Lung (tissue), 12 donors: ENCODE measurements around the gene SAP25. TPM values are rescaled to one million over a fixed set of nuclear protein-coding genes. Genes with fewer than 3 reads are reported as not detected.

ENCODE experiments used
- ATAC-seq: fragments of 200-7000 bp; cut with Tn5 transposase; one replicate; pipeline ENCODE4 v1.9.1; 2020; ENCODE audit warnings: moderate number of reproducible peaks; ENCODE audit not compliant: insufficient read depth, low FRiP score
- DNase-seq, 3 donors: peaks; one replicate each; pipeline ENCODE4 v3.0.0-alpha.2; 2013 to 2017
- H3K27ac ChIP-seq, 2 donors: one replicate each; pipeline ENCODE4 v1.5.1; 2013; ENCODE audit warnings: mild to moderate bottlenecking in 2 of 2, moderate library complexity in 2 of 2, control low read depth in 1 of 2, inconsistent platforms in 1 of 2, low read depth in 1 of 2, low read length in 1 of 2
- H3K27me3 ChIP-seq, 3 donors: one replicate each; pipeline ENCODE4 v1.5.1; 2013; ENCODE audit warnings: low read length in 2 of 3; ENCODE audit not compliant: control insufficient read depth in 3 of 3, insufficient read depth in 3 of 3
- H3K36me3 ChIP-seq, 4 donors: one replicate each; pipeline ENCODE4 v1.5.1; 2013; ENCODE audit warnings: low read length in 4 of 4, mild to moderate bottlenecking in 1 of 4, moderate library complexity in 1 of 4; ENCODE audit not compliant: control insufficient read depth in 4 of 4, insufficient read depth in 4 of 4
- H3K4me1 ChIP-seq, 5 donors: one replicate each; pipeline ENCODE4 v1.5.1; 2013; ENCODE audit warnings: low read length in 5 of 5, mild to moderate bottlenecking in 2 of 5, moderate library complexity in 1 of 5; ENCODE audit not compliant: control insufficient read depth in 5 of 5, insufficient read depth in 5 of 5
- H3K4me3 ChIP-seq: one replicate; pipeline ENCODE4 v1.5.1; 2013; ENCODE audit warnings: mild to moderate bottlenecking, control low read depth, moderate library complexity
- H3K9ac ChIP-seq, 2 donors: one replicate each; pipeline ENCODE4 v1.5.1; 2013; ENCODE audit warnings: low read length in 2 of 2, control low read depth in 1 of 2; ENCODE audit not compliant: insufficient read depth in 1 of 2
- H3K9me3 ChIP-seq, 4 donors: one replicate each; pipeline ENCODE4 v1.5.1; 2013; ENCODE audit warnings: low read length in 3 of 4, mild to moderate bottlenecking in 1 of 4, moderate library complexity in 1 of 4; ENCODE audit not compliant: control insufficient read depth in 4 of 4, insufficient read depth in 3 of 4
- CTCF ChIP-seq: IDR thresholded peaks from 2 replicates; pipeline ENCODE4 v1.5.1; 2012; ENCODE audit warnings: mild to moderate bottlenecking; ENCODE audit errors: control extremely low read depth, extremely low read depth
- WGBS, 2 donors: extraction: QIAGEN DNeasy Blood & Tissue Kit; methylation state at CpG; one replicate each; pipeline ENCODE4 v1.1.7; 2013; 5-methylcytosine and 5-hydroxymethylcytosine counted together
- polyA plus RNA-seq, 2 donors: library from polyadenylated mRNA; stranded (reverse); fragments of 200-250 nt; gene quantifications; one replicate each; pipeline ENCODE4 v1.2.1, GENCODE V29; 2013
- total RNA-seq, 2 donors: library from RNA; depleted of rRNA in 1 of 2; stranded (reverse); fragments of >200 nt in 1 of 2; gene quantifications; one replicate each; pipeline ENCODE4 v1.2.1, GENCODE V29; 2014 to 2021
- donor health status: control.
- donor health status: control.
- donor health status: Bipolar disorder and iron deficiency.
- donor health status: healthy.
- donor health status: DM: yes; HTN: yes; CAD: no.

The SAP25 gene
- total and polyA plus RNA-seq, 4 donors: 1.9 to 9.9 (median 6.2) TPM

DNA sequence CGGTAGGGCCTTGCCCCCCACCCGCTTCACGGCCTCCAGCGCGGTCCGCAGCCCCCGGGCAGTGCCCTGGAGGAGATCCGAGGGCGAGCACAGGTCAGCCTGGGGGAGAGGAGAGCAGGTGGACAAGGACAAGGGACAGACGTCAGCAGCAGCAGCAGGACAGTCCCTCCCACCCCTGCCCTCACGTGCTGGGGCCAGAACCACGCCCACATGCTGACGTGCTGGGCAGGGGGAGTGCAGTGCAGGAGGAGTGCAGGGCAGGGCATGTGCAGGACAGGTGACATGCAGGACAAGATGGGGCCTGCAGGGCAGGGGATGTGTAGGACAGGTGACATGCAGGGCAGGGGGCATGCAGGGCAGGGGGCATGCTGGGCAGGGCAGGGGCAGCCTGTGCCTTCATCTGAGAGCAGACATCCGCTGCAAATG, 1.5 kb upstream of the SAP25 start:
- Histone ChIP-seq H3K4me3 (no peak overlapping the region), H3K9ac (no peak overlapping the region), H3K36me3 (peaks cover 12 to 75% (median 26%) of the 10 kb centered on the region in 4 donors), H3K9me3 (no peaks in the 10 kb centered on the region), H3K4me1 (peaks cover 0 to 9% (median 2%) of the 10 kb centered on the region in 5 donors), H3K27ac (no peak overlapping the region), H3K27me3 (no peaks in the 10 kb centered on the region)
- TF ChIP-seq CTCF: no peak
- 83 to 95% methylated on average over 14 of the region's 14 CpGs for WGBS, 2 donors
- DNase-seq (no peak), ATAC-seq (no peak)

DNA sequence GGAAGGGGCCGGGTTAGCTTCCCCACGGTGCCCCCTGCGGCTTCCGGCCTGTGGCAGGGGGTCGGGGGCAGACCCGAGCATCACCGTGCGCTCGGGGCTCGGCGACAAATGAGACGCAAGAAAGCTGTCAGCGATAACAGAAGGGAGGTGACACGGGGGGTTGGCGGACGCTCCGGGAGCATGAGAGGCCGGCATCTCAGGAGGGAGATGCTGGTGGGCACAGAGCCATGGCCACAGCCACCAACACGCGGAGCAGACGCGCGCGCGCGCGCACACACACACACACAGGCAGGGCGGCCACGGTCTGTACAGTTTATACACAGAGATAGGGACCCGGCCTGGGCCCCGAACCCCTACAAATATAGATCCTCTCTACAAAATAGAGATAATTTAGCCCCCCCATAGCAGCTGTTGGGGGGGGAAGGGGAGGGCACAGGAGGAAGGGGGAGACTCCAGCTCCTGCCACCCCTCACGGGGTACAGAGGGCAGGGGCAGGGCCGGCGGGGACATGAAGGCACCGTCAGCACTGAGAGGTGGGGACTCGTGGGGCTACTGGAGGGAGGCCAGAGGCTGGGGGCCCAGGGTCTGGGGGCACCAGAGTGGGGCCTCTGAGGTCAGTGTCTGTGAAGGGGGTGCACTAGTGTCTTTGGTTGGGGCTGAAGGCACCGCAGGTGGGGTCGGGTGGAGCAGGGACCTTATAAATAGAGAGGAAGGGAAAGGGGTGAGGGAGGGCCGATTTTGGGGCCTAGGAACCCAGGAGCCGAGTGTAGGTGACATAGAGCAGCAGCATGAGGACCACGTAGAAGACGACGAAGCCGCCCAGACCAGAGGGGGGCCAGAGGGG, 884 bp upstream of the SAP25 start:
- ATAC-seq: no peak
- WGBS, 2 donors: 93% methylated on average over 44 of the region's 44 CpGs

DNA sequence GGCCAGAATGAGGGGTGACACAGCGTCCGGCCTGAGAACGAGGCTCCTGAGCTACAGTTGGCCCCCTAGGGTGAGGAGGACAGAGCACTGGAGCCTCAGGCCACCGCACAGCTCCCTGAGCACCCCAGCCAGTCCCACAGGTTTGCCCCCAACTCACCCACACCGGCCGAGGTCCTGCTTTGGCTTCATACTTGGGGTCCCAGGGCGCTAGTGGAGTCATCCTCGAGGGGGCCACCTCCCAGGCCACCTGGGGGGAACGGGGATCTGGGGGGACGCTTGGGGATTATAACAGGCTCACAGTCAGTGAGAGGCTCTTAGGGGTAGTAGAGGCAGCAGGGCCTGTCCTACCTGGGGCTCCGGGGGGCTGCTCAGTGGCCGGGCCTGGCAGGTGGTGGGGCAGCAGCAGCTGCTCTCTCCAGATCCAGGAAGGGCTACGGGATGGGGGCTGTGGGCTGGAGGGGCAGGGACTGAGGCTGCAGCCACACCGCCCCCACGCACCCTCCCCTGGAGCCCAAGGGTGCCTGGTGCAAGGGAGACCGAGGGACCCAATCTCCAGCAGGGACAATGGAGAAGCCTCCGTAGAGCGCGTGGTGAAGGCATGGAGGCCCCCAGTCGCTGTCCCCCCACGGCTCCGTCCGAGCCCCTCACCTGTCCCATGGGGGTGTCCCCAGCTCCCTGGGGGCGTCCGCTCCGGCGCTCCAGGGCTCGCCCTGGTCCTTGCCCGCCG, 588 bp downstream of the SAP25 start:
- DNase-seq: no peak
- Histone ChIP-seq H3K27me3 (no peaks in the 10 kb centered on the region), H3K36me3 (peaks cover 0 to 59% (median 18%) of the 10 kb centered on the region in 4 donors), H3K9me3 (no peaks in the 10 kb centered on the region), H3K4me3 (no peak overlapping the region), H3K27ac (no peak overlapping the region), H3K4me1 (peaks cover 0 to 19% (median 12%) of the 10 kb centered on the region in 5 donors), H3K9ac (no peak overlapping the region)
- no peak for ATAC-seq
- 94 to 95% methylated on average over 28 to 30 of the region's 30 CpGs for WGBS, 2 donors
- no peak for TF ChIP-seq CTCF

More for the DNA sequence above, 884 bp upstream of the SAP25 start:
- peaks cover 0 to 14% (median 6%) of the 10 kb centered on the region in 5 donors for H3K4me1 ChIP-seq
- no peak overlapping the region for H3K27ac ChIP-seq
- no peaks in the 10 kb centered on the region for H3K9me3 ChIP-seq
- H3K27me3 ChIP-seq: no peaks in the 10 kb centered on the region
- no peak overlapping the region for H3K4me3 ChIP-seq
- no peak overlapping the region for H3K9ac ChIP-seq
- peaks cover 6 to 70% (median 24%) of the 10 kb centered on the region in 4 donors for H3K36me3 ChIP-seq
- no peak for TF ChIP-seq CTCF
- DNase-seq: no peak
